ENCODE results near the gene DNAJC17. TPM values are rescaled to one million over a fixed set of nuclear protein-coding genes. Genes with fewer than 3 reads are reported as not detected.

DNAJC17 gene
- total RNA-seq, 1 donor from 2014 or later = 16.0 TPM

DNA sequence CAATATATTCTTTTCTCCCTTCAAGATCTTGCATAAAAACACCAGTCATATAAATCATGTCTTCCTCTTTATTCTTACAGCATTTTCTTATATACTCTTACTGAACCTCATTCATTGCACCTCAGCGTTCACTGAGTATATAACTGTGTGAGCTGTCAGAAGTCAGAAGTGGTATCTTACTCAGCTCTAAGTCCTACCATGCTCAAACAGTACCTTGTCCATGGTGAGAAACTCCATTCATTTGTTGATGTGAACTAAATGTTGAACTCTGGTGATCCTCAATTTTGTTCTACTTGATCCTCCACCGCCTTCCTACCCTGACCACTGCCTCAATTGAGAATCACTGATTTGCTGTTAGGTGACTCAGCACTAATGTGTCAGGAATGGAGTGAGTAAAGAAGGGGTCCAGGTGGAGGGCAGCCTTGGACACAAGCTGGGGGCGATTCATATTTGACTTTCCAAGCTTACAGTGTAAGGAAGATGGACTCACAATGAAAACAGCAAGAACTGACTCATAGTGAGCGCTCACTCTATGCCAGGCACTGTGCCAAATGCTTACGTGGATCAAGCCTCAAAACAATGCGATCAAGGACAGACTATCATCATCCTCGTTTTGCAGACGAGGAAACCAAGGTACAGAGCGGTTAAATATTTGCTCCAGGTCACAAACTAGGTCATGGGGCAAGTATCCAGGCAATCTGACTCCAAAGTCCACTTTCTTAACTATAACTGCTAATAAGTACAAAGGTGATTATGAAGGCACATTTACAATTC is 13.9 kb downstream of the DNAJC17 start:
- TF ChIP-seq, protein P1, sequence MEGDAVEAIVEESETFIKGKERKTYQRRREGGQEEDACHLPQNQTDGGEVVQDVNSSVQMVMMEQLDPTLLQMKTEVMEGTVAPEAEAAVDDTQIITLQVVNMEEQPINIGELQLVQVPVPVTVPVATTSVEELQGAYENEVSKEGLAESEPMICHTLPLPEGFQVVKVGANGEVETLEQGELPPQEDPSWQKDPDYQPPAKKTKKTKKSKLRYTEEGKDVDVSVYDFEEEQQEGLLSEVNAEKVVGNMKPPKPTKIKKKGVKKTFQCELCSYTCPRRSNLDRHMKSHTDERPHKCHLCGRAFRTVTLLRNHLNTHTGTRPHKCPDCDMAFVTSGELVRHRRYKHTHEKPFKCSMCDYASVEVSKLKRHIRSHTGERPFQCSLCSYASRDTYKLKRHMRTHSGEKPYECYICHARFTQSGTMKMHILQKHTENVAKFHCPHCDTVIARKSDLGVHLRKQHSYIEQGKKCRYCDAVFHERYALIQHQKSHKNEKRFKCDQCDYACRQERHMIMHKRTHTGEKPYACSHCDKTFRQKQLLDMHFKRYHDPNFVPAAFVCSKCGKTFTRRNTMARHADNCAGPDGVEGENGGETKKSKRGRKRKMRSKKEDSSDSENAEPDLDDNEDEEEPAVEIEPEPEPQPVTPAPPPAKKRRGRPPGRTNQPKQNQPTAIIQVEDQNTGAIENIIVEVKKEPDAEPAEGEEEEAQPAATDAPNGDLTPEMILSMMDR (IDR thresholded peaks at IDR 0.05; ENCODE audit: borderline replicate concordance) = no peak
- intact Hi-C loops (cut with micrococcal nuclease) = no loop called here
- DNase-seq = no peak
- Histone ChIP-seq H3K4me3 (no peak overlapping the region), H3K9me3 (replicated peaks) (no peaks in the 10 kb centered on the region), H3K4me1 (peaks cover 42% of the 10 kb centered on the region), H3K36me3 (peaks cover 24% of the 10 kb centered on the region), H3K27ac (replicated peaks) (no peak overlapping the region), H3K27me3 (ENCODE audit: low read depth) (no peaks in the 10 kb centered on the region)

DNA sequence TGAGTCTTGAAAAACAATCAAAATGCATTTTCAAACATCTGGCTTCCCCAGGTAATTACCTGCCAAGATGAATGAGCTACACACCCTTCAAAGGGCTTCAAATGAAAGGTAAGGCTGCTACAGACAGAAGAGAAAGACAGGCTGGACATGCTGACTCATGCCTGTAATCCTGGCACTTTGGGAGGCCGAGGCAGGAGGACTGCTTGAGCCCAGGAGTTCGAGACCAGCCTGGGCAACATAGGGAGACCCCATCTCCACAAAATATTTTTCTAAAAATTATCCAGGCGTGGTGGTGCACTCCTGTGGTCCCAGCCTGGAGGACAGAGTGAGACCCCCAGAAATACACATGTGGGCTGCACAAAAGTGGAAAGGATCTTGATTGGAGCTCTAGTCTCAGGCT is 14.9 kb downstream of the DNAJC17 start:
- H3K27ac ChIP-seq (replicated peaks) = no peak overlapping the region
- TF ChIP-seq, protein P1 (IDR thresholded peaks at IDR 0.05; ENCODE audit: borderline replicate concordance) = no peak
- no peak for DNase-seq
- no peaks in the 10 kb centered on the region for H3K9me3 ChIP-seq (replicated peaks)
- intact Hi-C loops (cut with micrococcal nuclease) = no loop called here
- H3K36me3 ChIP-seq = peaks cover 24% of the 10 kb centered on the region
- no peaks in the 10 kb centered on the region for H3K27me3 ChIP-seq (ENCODE audit: low read depth)
- H3K4me1 ChIP-seq = peaks cover 49% of the 10 kb centered on the region
- H3K4me3 ChIP-seq = no peak overlapping the region

DNA sequence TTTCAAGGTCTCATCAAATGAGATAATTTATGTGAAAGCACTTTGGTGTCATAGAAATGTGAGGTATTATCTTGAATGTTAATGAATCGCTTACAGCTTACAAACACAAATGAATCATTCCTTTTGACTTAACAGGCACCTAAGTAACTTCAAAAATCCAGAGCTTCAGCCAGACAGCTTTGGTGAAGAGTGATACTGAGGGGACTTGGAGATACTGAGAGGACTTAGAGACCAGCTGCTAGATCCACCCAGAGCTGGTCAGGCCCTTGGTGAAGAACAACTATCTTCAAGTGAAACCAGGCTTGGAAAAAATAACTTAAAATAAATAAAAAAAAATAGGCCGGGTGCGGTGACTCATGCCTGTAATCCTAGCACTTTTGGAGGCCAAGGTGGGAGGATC is 16.6 kb downstream of the DNAJC17 start:
- H3K27ac ChIP-seq (replicated peaks) = no peak overlapping the region
- intact Hi-C loops (cut with micrococcal nuclease) = no loop called here

DNA sequence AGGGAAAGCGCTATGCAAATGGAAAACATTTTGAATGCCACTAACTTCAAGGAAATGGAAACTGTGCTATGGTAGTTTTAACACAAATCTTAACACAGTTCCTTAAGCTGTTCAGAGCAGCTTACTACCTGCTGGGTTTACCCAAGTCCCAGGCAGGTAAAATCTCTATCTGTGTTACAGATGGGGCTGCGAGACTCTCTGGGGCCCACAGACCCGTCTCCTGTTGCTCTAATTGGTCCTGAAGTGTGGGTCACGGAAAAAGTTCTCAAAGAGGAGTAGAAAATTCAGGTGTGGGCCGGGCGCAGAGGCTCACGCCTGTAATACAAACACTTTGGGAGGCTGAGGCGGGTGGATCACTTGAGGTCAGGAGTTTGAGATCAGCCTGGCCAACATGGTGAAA is 17.3 kb downstream of the DNAJC17 start:
- no peaks in the 10 kb centered on the region for H3K9me3 ChIP-seq (replicated peaks)
- H3K4me3 ChIP-seq = no peak overlapping the region
- TF ChIP-seq, protein P1 (IDR thresholded peaks at IDR 0.05; ENCODE audit: borderline replicate concordance) = no peak
- DNase-seq = no peak
- H3K36me3 ChIP-seq = peaks cover 24% of the 10 kb centered on the region
- peaks cover 37% of the 10 kb centered on the region for H3K4me1 ChIP-seq
- no peak overlapping the region for H3K27ac ChIP-seq (replicated peaks)
- no peaks in the 10 kb centered on the region for H3K27me3 ChIP-seq (ENCODE audit: low read depth)
- intact Hi-C loops (cut with micrococcal nuclease) = loop anchor here (10.0 kb wide), 1 partner anchor 115 kb away; no protein-coding TSS in a partner anchor

More for the DNA sequence above, 16.6 kb downstream of the DNAJC17 start:
- Histone ChIP-seq H3K27me3 (ENCODE audit: low read depth) (no peaks in the 10 kb centered on the region), H3K4me3 (no peak overlapping the region), H3K9me3 (replicated peaks) (no peaks in the 10 kb centered on the region), H3K36me3 (peaks cover 24% of the 10 kb centered on the region), H3K4me1 (peaks cover 45% of the 10 kb centered on the region)
- DNase-seq = no peak
- TF ChIP-seq, protein P1 (IDR thresholded peaks at IDR 0.05; ENCODE audit: borderline replicate concordance) = no peak

DNA sequence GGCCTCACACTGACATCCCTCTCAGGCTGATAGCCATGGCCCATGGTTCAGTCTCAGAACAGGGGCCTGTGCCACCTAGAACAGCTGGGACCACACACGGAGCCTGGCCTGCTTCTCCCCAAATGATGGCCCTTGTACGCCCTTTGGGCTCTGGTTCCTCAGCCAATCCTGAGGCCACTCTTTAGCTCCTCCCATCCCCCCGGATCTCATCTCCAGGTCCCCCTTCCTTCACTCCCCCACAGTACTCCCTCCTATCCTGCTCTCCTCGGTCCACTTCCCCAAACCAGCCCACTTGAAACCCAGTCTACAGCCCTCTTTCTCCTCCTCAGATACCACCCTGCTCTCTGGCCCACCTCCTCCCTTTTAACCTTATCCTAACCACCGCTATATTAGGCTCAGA is 18.2 kb downstream of the DNAJC17 start:
- Histone ChIP-seq H3K4me1 (peaks cover 30% of the 10 kb centered on the region), H3K27me3 (ENCODE audit: low read depth) (no peaks in the 10 kb centered on the region), H3K36me3 (peaks cover 24% of the 10 kb centered on the region), H3K4me3 (no peak overlapping the region), H3K9me3 (replicated peaks) (no peaks in the 10 kb centered on the region), H3K27ac (replicated peaks) (no peak overlapping the region)
- TF ChIP-seq, protein P1 (IDR thresholded peaks at IDR 0.05; ENCODE audit: borderline replicate concordance) = no peak
- DNase-seq = no peak
- intact Hi-C loops (cut with micrococcal nuclease) = loop anchor here (10.0 kb wide), 1 partner anchor 114 kb away; no protein-coding TSS in a partner anchor

Data from left ventricle myocardium inferior (tissue), 1 donor.